GM03348 (cell line): Measurements from ENCODE around the gene SACM1L.
"Not testable (repeated sequence)": the region's sequence is repeated elsewhere in the genome, so short reads cannot be mapped to it uniquely, and the experiment has no call there.

Source experiments
- DNase-seq: peaks from one replicate; pipeline ENCODE4 v3.0.0; 2012; ENCODE audit warnings: low spot score

SACM1L gene

GRCh38 chr3:45693941-45694521 is 4.8 kb downstream of the SACM1L start:
- no peak for DNase-seq

DNA sequence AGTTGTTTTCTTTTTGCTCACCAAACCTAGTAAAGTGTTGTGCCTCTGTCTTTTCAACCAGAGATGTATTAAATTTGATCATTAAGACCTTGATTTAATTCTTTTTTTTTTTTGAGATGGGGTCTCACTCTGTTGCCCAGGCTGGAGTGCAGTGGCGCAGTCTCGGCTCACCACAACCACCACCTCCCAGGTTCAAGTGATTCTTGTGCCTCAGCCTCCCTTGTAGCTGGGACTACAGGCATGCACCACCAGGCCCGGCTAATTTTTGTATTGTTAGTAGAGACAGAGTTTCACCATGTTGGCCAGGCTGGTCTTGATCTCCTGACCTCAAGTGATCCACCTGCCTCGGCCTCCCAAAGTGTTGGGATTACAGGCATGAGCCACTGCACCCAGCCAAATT is 6.0 kb downstream of the SACM1L start:
- DNase-seq, result not testable (repeated sequence)

DNA sequence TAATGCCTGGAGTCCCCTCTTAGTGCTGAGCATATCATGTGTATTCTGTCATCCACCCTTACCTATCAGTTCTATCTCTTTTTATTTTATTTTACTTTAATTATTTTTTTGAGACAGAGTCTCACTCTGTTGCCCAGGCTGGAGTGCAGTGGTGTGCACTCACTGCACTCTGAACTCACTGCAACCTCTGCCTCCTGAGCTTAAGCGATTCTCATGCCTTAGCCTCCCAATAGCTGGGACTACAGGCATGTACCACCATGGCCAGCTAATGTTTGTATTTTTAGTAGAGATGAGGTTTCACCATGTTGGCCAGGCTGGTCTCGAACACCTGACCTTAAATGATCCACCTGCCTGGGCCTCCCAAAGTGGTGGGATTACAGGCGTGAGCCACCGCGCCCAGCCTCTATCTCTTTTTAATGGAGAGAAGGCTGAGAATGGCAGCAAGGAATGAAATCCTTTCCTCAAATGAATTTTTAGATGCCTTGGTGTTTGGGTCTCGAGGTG is 11.4 kb downstream of the SACM1L start:
- no peak for DNase-seq

DNA sequence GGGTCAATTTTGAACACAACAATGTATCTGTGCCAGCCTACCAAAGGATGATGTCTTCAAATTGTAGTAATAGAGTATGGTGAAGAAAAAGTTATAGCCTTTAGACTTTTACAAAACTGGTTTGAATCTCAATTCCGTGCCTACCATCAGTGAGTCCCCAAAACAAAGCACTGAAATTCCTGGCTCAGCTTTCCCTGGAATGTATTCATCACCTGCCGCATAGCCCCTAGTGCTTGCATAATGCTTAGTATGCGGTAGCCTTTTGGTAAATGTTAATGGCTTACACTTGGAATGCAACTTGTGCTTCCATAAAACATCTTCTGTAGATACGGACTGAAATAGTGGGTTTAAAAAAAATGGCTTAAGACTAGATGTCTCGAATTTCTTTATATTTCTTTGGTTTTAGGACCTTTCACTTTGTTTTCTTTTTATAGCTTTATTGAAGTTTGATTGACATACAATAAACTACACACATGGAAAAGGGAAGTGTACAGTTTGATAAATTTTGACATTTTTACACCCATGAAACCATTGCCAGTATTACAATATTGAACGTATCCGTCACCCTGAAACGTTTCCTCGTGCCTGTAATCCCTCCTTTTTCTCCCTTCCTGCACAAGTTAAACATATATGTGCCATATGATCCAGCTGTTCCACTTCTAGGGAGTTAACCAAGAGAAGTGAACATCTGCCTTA is 12.1 kb downstream of the SACM1L start:
- DNase-seq, result no peak

DNA sequence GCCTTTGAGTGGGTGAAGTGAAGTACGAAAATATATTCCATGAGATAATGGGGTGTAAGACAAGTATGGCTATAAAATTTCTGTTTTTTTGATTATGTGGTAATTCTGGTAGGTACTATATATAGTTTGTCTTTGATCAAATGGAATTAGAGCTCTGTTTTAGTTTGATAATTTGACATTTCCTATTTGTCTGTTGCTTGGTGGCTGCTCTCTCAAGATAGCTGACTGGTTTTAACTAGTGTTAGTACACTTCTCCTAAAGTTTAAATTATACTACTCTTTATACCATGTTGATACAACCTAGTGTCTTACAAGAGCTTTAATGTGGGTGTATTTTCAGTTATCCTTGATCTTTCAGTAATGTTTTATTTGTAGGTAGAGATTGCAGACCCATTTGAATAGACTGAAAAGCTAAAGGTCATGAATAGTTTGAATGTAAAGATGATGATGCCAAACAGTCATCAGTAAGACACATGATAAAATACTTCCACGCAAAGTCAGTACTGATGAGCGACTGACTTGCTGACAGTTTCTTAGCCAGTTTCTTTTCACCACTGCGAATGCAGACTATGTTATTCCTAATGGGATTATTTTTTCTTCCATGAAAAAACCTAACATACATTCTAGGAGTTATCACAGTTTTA is 15.2 kb downstream of the SACM1L start:
- no peak for DNase-seq

GRCh38 chr3:45705839-45706808 is 16.9 kb downstream of the SACM1L start:
- DNase-seq, result no peak

DNA sequence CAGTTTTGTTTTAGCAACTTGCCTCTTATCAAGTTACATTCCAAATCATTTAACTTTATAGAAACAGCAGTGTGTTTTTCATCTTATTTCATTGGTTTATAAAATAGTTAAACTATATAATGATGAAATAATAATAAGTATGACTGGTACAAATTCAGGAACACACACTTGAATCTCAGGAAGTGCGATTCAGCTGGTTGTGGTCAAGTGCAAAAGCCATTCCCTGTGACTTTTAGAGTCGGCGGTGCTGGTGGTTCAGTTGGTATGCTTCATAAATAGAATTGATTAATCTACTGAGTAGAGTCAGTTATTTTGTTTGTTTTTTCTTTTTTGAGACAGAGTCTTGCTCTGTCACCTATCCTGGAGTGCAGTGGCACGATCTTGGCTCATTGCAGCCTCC is 22.7 kb downstream of the SACM1L start:
- no peak for DNase-seq

- no peak for DNase-seq
Observed at GRCh38 chr3:45712434-45713110, 23.4 kb downstream of the SACM1L start.

DNA sequence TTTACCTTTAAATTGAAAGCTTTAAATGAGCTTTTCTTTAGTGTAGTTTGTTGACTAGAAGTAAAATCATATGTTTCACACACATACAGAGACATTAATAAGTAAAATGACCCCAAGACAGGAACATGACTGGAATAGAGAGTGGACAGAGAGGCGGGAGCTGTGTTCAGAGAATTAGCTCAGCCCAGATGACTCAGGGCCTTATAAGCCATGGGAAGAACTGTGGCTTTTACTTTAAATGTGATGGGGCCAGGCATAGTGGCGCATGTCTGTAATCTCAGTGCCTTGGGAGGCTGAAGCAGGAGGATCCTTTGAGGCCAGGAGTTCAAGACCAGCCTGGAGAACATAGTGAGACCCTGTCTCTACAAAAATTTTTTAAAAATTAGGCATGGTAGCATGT is 26.7 kb downstream of the SACM1L start:
- no peak for DNase-seq

DNA sequence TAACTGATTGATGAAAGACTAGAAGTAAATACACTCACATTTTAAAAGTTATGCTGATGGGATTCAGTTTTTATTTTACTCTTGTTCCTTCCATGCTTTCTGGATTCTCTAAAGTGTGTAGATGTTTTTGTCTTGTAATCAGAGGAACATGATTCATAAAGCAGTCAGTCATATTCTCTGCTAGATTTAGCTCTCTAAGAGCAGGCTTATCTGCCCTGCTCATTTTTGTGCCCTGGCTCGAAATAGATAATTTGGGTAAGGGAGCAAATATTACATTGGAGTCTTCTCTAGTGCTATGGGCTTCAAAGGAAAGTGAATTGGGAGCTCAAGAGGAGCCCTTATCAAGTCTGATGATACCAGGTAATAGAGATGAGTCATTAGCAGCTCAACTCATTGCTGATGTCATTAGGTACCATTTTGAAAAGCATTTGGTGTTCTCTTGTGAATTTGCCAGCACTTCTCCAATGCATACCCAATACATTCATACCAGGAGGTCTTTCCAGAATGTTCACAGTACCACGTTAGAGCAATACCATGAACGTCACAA is 27.7 kb downstream of the SACM1L start:
- no peak for DNase-seq

GRCh38 chr3:45719655-45720487 is 30.7 kb downstream of the SACM1L start:
- DNase-seq, result no peak

DNA sequence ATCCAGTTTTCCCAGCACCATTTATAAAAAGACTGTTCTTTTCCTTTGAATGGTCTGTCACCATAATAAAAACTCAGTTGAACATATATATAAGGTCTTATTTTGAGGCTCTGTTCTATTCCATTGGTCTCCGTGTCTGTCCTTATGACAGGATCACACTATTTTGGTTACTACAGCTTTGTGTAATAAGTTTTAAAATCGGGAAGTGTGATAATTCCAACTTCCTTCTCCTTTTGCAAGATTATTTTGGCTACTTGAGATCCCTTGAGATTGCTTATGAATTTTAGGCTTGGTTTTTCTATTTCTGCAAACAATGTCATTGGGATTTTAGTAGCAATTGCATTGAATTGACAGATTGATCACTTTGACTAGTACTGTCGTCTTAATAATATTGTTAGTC is 35.7 kb downstream of the SACM1L start:
- DNase-seq, result no peak

DNA sequence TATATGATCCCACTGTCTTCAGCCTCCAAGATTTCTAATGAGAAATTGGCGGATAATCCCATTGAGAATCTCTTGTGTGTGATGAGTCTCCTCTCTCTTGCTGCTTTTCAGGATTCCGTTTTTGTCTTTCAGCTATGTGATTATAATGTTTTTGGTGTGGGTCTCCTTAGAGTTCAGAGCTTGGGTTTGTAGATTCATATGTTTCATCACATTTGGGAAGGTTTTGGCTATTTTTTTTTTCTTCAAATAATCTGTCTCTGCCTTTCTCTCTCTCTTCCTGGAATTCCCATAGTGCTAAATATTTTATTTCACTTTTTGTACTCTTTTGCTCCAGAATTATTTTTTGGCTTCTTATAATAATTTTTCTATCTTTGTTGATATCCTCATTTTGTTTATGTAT is 40.4 kb downstream of the SACM1L start:
- DNase-seq, result no peak

DNA sequence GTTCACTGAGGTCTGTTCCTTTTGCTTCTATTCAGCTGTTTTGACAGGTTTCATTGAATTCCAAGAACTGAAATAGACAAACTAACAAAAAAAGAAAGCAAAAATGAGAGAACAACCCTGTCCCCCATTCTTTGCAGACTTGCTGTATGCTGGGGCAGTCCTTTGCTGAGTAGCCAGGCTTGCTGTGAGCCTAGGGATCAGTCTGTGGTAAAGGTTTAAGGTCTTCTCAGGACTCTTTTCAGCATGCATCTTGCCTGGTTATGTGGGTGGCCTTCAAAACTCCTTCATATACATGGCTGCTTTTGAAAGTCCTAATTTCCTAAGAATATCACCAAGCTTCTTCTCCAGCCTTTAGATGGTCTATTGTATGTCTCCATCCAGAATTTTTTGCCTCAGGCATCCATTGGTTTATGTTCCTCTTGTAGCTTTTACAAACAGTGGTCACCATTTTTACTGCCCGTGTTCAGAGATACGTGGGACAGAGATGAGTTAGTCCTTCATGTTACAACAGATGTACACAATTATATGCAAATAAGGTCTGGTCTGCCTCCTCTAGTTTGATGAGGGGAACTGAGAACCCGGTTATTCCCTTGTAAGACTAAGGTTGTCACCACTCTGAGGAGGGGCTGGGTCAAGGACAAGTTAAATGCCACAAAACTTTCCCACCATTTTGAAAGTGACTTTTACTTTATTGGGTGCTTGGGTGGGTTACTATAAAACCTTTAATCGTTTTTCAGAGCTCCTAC is 41.4 kb downstream of the SACM1L start:
- no peak for DNase-seq

GRCh38 chr3:45736707-45737106 is 47.5 kb downstream of the SACM1L start:
- DNase-seq, result no peak

GRCh38 chr3:45737234-45737633 is 48.0 kb downstream of the SACM1L start:
- no peak for DNase-seq

DNA sequence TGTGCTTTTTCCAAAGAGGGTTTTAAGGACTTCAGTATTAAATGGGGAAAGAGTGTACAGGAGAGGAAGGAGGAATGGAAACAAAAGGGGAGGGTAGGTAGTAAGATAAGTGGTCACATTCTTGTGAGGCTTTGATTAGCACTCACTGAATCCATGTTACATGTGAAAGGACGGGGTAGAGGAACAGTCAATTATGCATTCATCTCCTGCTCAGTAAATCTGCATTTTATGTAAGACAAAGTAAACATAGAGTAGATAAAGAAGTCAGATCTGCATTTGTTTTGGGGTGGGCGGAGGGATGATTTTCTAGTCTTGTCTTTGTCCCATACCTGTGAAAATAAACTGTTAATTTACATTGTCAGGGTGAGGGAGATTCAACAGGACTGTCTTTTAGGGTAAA is 50.8 kb downstream of the SACM1L start:
- no peak for DNase-seq

- no peak for DNase-seq
Observed at GRCh38 chr3:45741247-45741646, 52.1 kb downstream of the SACM1L start.

GRCh38 chr3:45741742-45742460 is 52.7 kb downstream of the SACM1L start:
- DNase-seq, result no peak
